HCT116 (cell line): ENCODE results near the gene SLC12A3. TPM values are rescaled to one million over a fixed set of nuclear protein-coding genes. Genes with fewer than 3 reads are reported as not detected.
A peak's percentile ranks its signal among the peaks of the same experiment; 100 is the strongest.
"Not testable (repeated sequence)": the region's sequence is repeated elsewhere in the genome, so short reads cannot be mapped to it uniquely, and the experiment has no call there.

Experiments used
- ATAC-seq: fragments of 200-7000 bp; cut with Tn5 transposase; 2 replicates; pipeline ENCODE4 v1.9.1; 2020; ENCODE audit warnings: mild to moderate bottlenecking, moderate library complexity
- BruUV-seq: library from RNA; stranded (reverse); fragments of 400-500 nt; replicated peaks from 2 replicates; lab custom pipeline; 2021; lab: Mats Ljungman, UMichigan
- CTCF ChIA-PET: fragments of 300-600 bp; sonication (Branson Sonifier 250); formaldehyde crosslinking; loops from one replicate; lab custom pipeline; 2021; ENCODE audit warnings: antibody characterized with exemption; lab: Charles Lee
- POLR2A ChIA-PET: fragments of 300-600, 350-600 bp; sonication (Branson Sonifier 250); formaldehyde crosslinking; loops from one replicate; lab custom pipeline; 2021; ENCODE audit warnings: antibody characterized with exemption; lab: Charles Lee
- RAD21 ChIA-PET, 2 experiments: fragments of 300-600 bp; sonication (Branson Sonifier 250); formaldehyde crosslinking; loops; one replicate each; lab custom pipeline; 2023; ENCODE audit warnings: low total read pairs in 2 of 2; ENCODE audit not compliant: uncharacterized antibody in 2 of 2, unreplicated experiment in 2 of 2, low non-redundant PET in 1 of 2; lab: Charles Lee
- DNase-seq: peaks from one replicate; pipeline ENCODE4 v3.0.0-alpha.2; 2010; ENCODE audit warnings: low read depth, low spot score
- H2AFZ ChIP-seq: fragments of 200-600 bp; shearing (Covaris generic), sonication (generic); 2 replicates; pipeline ENCODE4 v1.6.1; 2017; ENCODE audit warnings: low read depth, mixed run types, mixed read lengths, antibody characterized with exemption, low read length; ENCODE audit not compliant: poor library complexity, severe bottlenecking
- H3K27ac ChIP-seq: 2 replicates; pipeline ENCODE4 v1.5.1; 2012; ENCODE audit warnings: low read depth, low read length
- H3K27me3 ChIP-seq: fragments of 200-600 bp; sonication (generic); 2 replicates; pipeline ENCODE4 v1.6.1; 2016; ENCODE audit warnings: mixed run types, low read length, mixed read lengths; ENCODE audit not compliant: insufficient read depth
- H3K36me3 ChIP-seq, 2 experiments: fragments of 200-500 bp in 1 of 2; fragments of 200-600 bp in 1 of 2; sonication (Bioruptor generic) in 1 of 2; sonication (generic) in 1 of 2; 2 replicates each; pipeline versions ENCODE4 v1.5.1 to v1.6.1; 2014 to 2016; ENCODE audit warnings: low read length in 2 of 2, inconsistent platforms in 1 of 2, mixed read lengths in 1 of 2, mixed run types in 1 of 2; ENCODE audit not compliant: insufficient read depth in 2 of 2, control insufficient read depth in 1 of 2
- H3K4me1 ChIP-seq, 2 experiments: fragments of 200-600 bp in 1 of 2; sonication (generic) in 1 of 2; 2 replicates each; pipeline versions ENCODE4 v1.5.1 to v1.6.1; 2012 to 2017; ENCODE audit warnings: low read length in 2 of 2, inconsistent platforms in 1 of 2, mild to moderate bottlenecking in 1 of 2, mixed read lengths in 1 of 2, mixed run types in 1 of 2, moderate library complexity in 1 of 2; ENCODE audit not compliant: insufficient read depth in 2 of 2, control insufficient read depth in 1 of 2
- H3K4me2 ChIP-seq: fragments of 200-600 bp; sonication (generic); 2 replicates; pipeline ENCODE4 v1.6.1; 2017; ENCODE audit warnings: mixed run types, low read length, mixed read lengths
- H3K4me3 ChIP-seq, 2 experiments: fragments of 200-600 bp in 1 of 2; sonication (generic) in 1 of 2; replicated peaks in 1 of 2; 2 replicates each; pipeline ENCODE4 v1.5.1; 2011 to 2016; ENCODE audit warnings: low read length in 2 of 2, control low read depth in 1 of 2, low read depth in 1 of 2, mild to moderate bottlenecking in 1 of 2, mixed read lengths in 1 of 2, mixed run types in 1 of 2
- H3K79me2 ChIP-seq: fragments of 200-600 bp; sonication (generic); 2 replicates; pipeline ENCODE4 v1.6.1; 2017; ENCODE audit warnings: mild to moderate bottlenecking, mixed run types, low read length, moderate library complexity, mixed read lengths; ENCODE audit not compliant: insufficient read depth
- H3K9ac ChIP-seq: fragments of 200-600 bp; sonication (generic); 2 replicates; pipeline ENCODE4 v1.6.1; 2016; ENCODE audit warnings: low read length, mixed read lengths
- H3K9me2 ChIP-seq: fragments of 200-600 bp; sonication (generic), shearing (Covaris generic); 2 replicates; pipeline ENCODE4 v1.6.1; 2017; ENCODE audit warnings: mixed run types, mild to moderate bottlenecking, moderate library complexity; ENCODE audit not compliant: insufficient read depth
- H3K9me3 ChIP-seq, 2 experiments: fragments of 200-500 bp in 1 of 2; fragments of 200-600 bp in 1 of 2; sonication (Bioruptor generic) in 1 of 2; sonication (generic) in 1 of 2; 2 replicates each; pipeline ENCODE4 v1.6.1; 2014 to 2017; ENCODE audit warnings: low read length in 2 of 2, mixed read lengths in 2 of 2, inconsistent platforms in 1 of 2, low read depth in 1 of 2, mild to moderate bottlenecking in 1 of 2, mixed run types in 1 of 2, moderate library complexity in 1 of 2; ENCODE audit not compliant: control insufficient read depth in 1 of 2, insufficient read depth in 1 of 2
- H4K20me1 ChIP-seq: fragments of 200-600 bp; sonication (generic), shearing (Covaris generic); 2 replicates; pipeline ENCODE4 v1.6.1; 2017; ENCODE audit warnings: mixed run types, mild to moderate bottlenecking, moderate library complexity; ENCODE audit not compliant: insufficient read depth
- CEBPB ChIP-seq: IDR thresholded peaks from 2 replicates; pipeline ENCODE4 v1.6.1; 2012; ENCODE audit warnings: low read depth
- EGR1 ChIP-seq: IDR thresholded peaks from 2 replicates; pipeline ENCODE4 v1.6.1; 2012; ENCODE audit warnings: low read depth
- EZH2 ChIP-seq: fragments of 200-600 bp; sonication (generic); IDR thresholded peaks from 2 replicates; pipeline ENCODE4 v1.6.1; 2017; ENCODE audit warnings: antibody characterized with exemption, mixed run types
- EZH2phosphoT487 ChIP-seq: fragments of 200-600 bp; IDR thresholded peaks from 2 replicates; pipeline ENCODE4 v1.6.1; 2018; ENCODE audit warnings: antibody characterized with exemption, borderline replicate concordance
- FOSL1 ChIP-seq: IDR thresholded peaks from 2 replicates; pipeline ENCODE4 v1.6.1; 2012; ENCODE audit warnings: low read depth
- JUND ChIP-seq: IDR thresholded peaks from 2 replicates; pipeline ENCODE4 v1.6.1; 2012
- intact Hi-C: fragments of 100-400 bp; cut with micrococcal nuclease; formaldehyde crosslinking; loops from 2 replicates; pipeline ENCODE4 v1.10.0; 2022
- total RNA-seq: library from RNA; stranded (reverse); gene quantifications from one replicate; pipeline ENCODE4 v1.2.1, GENCODE V29; 2021; ENCODE audit not compliant: unreplicated experiment

The SLC12A3 gene
- total RNA-seq, 1 experiment from 2014 or later: not detected

- H3K9ac ChIP-seq: no peak overlapping the region
- BruUV-seq: no TSS peak
- H3K4me3 ChIP-seq: no peak overlapping the region
- ATAC-seq: no peak
- RAD21 ChIA-PET: no interaction called here
- POLR2A ChIA-PET: no interaction called here
- no peaks in the 10 kb centered on the region for H3K36me3 ChIP-seq
- H3K9me2 ChIP-seq: no peaks in the 10 kb centered on the region
- no peak for DNase-seq
- TF ChIP-seq CEBPB: no peak
- TF ChIP-seq FOSL1: no peak
- no peak for TF ChIP-seq EGR1
- TF ChIP-seq EZH2phosphoT487: no peak
- TF ChIP-seq JUND: no peak
- TF ChIP-seq EZH2: no peak
- H3K27ac ChIP-seq: no peak overlapping the region
- H3K9me3 ChIP-seq: no peaks in the 10 kb centered on the region
- H3K27me3 ChIP-seq: no peaks in the 10 kb centered on the region
- intact Hi-C loops: no loop called here
- H4K20me1 ChIP-seq: no peaks in the 10 kb centered on the region
- CTCF ChIA-PET: interaction anchor here (1.5 kb wide), 1 partner anchor 178 kb away, joined by 3 read pairs; no protein-coding TSS in a partner anchor
- no peak overlapping the region for H3K4me2 ChIP-seq
- peaks cover 0 to 5% of the 10 kb centered on the region in 2 experiments; a peak in 2 of 4 replicates for H3K4me1 ChIP-seq
- no peak overlapping the region for H2AFZ ChIP-seq
- H3K79me2 ChIP-seq: no peaks in the 10 kb centered on the region
These were observed 3.2 kb downstream of the SLC12A3 start for GRCh38 chr16:56868175-56868574.

DNA sequence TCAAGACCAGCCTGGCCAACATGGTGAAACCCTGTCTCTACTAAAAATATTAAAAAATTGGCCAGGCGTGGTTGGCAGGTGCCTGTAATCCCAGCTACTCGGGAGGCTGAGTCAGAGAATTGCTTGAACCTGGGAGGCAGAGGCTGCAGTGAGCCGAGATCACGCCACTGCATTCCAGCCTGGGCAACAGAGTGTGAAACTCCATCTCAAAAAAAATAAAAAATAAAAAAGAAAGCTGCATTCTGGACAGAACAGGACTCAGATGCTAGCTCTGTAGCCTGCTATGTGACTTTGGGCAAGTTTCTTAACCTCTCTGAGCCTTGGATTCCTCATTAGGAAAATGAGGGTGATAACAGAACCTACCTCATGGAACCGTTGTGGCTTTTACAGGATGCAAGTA is 3.8 kb downstream of the SLC12A3 start:
- H3K4me1 ChIP-seq, H3K27me3 ChIP-seq, H3K9me2 ChIP-seq, ATAC-seq, H3K36me3 ChIP-seq, H3K9me3 ChIP-seq, H3K4me3 ChIP-seq, H4K20me1 ChIP-seq, H3K9ac ChIP-seq, RAD21 ChIA-PET, H3K4me2 ChIP-seq, H3K27ac ChIP-seq, H3K79me2 ChIP-seq, DNase-seq, BruUV-seq: not testable (repeated sequence)
- ChIA-PET POLR2A (interaction anchor here (1.5 kb wide), 1 partner anchor 63 kb away, joined by 5 read pairs; the partner anchor contains the start of gene HERPUD1), CTCF (interaction anchor here (0.9 to 1.4 kb wide), 5 partner anchors 9 to 76 kb away, joined by 3 to 8 read pairs (median 4); no protein-coding TSS in a partner anchor)
- intact Hi-C loops: loop anchor here (1.0 kb wide), 1 partner anchor 75 kb away; no protein-coding TSS in a partner anchor
- H2AFZ ChIP-seq: peak overlapping the region; percentile 61
